ENCODE measurements around the gene SV2C.

Gene SV2C

GRCh38 chr5:76104027-76104426, 20.8 kb downstream of the SV2C start:
- Histone ChIP-seq H3K36me3 (ENCODE audit: insufficient read depth, low read length) (no peaks in the 10 kb centered on the region), H3K4me3 (ENCODE audit: low read depth, low read length) (no peak overlapping the region), H3K27me3 (ENCODE audit: insufficient read depth, low read length) (no peaks in the 10 kb centered on the region), H3K79me2 (ENCODE audit: control insufficient read depth, insufficient read depth, low read length, unreplicated experiment) (no peaks in the 10 kb centered on the region), H3K4me1 (ENCODE audit: control insufficient read depth, insufficient read depth, low read length, unreplicated experiment) (no peaks in the 10 kb centered on the region), H3K27ac (ENCODE audit: low read depth, low read length) (no peak overlapping the region), H2AFZ (ENCODE audit: low read length, unreplicated experiment) (no peak overlapping the region)

- Histone ChIP-seq H3K27ac (ENCODE audit: low read depth, low read length) (no peak overlapping the region), H3K27me3 (ENCODE audit: insufficient read depth, low read length) (no peaks in the 10 kb centered on the region), H3K4me1 (ENCODE audit: control insufficient read depth, insufficient read depth, low read length, unreplicated experiment) (no peaks in the 10 kb centered on the region), H3K79me2 (ENCODE audit: control insufficient read depth, insufficient read depth, low read length, unreplicated experiment) (no peaks in the 10 kb centered on the region), H2AFZ (ENCODE audit: low read length, unreplicated experiment) (no peak overlapping the region), H3K4me3 (ENCODE audit: low read depth, low read length) (no peak overlapping the region), H3K36me3 (ENCODE audit: insufficient read depth, low read length) (no peaks in the 10 kb centered on the region)
These were observed 23.0 kb downstream of the SV2C start for GRCh38 chr5:76106149-76106548.

- Histone ChIP-seq H3K36me3 (ENCODE audit: insufficient read depth, low read length) (no peaks in the 10 kb centered on the region), H3K4me1 (ENCODE audit: control insufficient read depth, insufficient read depth, low read length, unreplicated experiment) (no peaks in the 10 kb centered on the region), H2AFZ (ENCODE audit: low read length, unreplicated experiment) (no peak overlapping the region), H3K4me3 (ENCODE audit: low read depth, low read length) (no peak overlapping the region), H3K27ac (ENCODE audit: low read depth, low read length) (no peak overlapping the region), H3K27me3 (ENCODE audit: insufficient read depth, low read length) (no peaks in the 10 kb centered on the region), H3K79me2 (ENCODE audit: control insufficient read depth, insufficient read depth, low read length, unreplicated experiment) (no peaks in the 10 kb centered on the region)
These were observed 28.4 kb downstream of the SV2C start for GRCh38 chr5:76111477-76112174.

GRCh38 chr5:76113103-76113502, 29.9 kb downstream of the SV2C start:
- Histone ChIP-seq H3K79me2 (ENCODE audit: control insufficient read depth, insufficient read depth, low read length, unreplicated experiment) (no peaks in the 10 kb centered on the region), H3K27me3 (ENCODE audit: insufficient read depth, low read length) (no peaks in the 10 kb centered on the region), H3K36me3 (ENCODE audit: insufficient read depth, low read length) (no peaks in the 10 kb centered on the region), H3K4me3 (ENCODE audit: low read depth, low read length) (no peak overlapping the region), H2AFZ (ENCODE audit: low read length, unreplicated experiment) (no peak overlapping the region), H3K27ac (ENCODE audit: low read depth, low read length) (no peak overlapping the region), H3K4me1 (ENCODE audit: control insufficient read depth, insufficient read depth, low read length, unreplicated experiment) (no peaks in the 10 kb centered on the region)

DNA sequence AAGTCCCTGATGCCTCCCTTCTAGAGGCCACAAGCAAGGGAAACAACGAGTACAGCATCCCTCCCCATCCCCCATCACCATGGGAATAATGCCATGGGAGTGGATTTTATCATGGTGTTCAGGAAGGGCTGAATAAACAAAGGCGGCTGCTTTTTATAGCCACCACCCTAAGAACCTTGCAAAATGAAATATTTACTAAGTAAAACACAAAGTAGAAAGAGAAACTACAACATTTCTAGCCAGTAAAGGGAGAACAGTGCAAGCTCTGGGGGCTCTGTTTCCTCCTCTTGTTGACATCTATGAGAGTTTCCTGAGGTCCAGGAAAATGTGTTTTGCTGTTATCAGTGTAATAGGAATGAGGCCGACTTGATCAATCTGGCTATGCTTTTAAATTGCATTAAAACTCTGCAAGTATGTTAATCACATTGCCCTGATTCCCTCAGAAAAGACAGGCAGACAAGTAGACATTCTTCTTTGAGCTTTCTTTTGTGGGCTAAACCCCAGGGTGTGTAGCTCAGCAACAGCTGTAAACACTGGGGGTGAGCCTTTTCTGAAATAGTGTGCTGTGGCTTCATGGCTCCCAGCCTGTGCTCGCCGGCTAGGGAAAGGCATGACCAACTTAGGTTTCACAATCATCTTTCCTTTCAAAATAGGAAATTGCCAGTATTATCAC, 31.1 kb downstream of the SV2C start:
- no peak overlapping the region for H3K4me3 ChIP-seq (ENCODE audit: low read depth, low read length)
- H3K27me3 ChIP-seq (ENCODE audit: insufficient read depth, low read length): no peaks in the 10 kb centered on the region
- no peak overlapping the region for H2AFZ ChIP-seq (ENCODE audit: low read length, unreplicated experiment)
- no peaks in the 10 kb centered on the region for H3K79me2 ChIP-seq (ENCODE audit: control insufficient read depth, insufficient read depth, low read length, unreplicated experiment)
- no peak overlapping the region for H3K27ac ChIP-seq (ENCODE audit: low read depth, low read length)
- H3K4me1 ChIP-seq (ENCODE audit: control insufficient read depth, insufficient read depth, low read length, unreplicated experiment): no peaks in the 10 kb centered on the region
- no peaks in the 10 kb centered on the region for H3K36me3 ChIP-seq (ENCODE audit: insufficient read depth, low read length)

DNA sequence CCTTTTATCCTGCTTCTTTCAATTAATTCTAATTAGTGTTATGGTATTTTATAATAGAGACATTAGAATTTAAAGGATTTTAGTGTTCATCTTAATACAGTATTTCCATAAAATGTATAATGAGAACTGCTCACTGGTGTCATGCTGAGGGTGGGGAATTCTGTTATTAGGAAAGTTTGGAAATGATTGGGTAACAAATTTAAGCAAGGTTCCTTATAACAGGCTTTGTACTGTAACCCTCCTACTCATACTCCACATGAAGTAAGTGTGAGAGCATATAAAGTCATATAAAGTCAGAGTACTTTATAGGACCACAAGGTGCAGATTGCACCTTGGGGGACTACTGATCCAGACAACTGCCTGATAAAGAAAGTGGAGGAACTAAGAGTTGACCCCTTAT, 42.2 kb downstream of the SV2C start:
- Histone ChIP-seq H3K27ac (ENCODE audit: low read depth, low read length) (no peak overlapping the region), H2AFZ (ENCODE audit: low read length, unreplicated experiment) (no peak overlapping the region), H3K27me3 (ENCODE audit: insufficient read depth, low read length) (no peaks in the 10 kb centered on the region), H3K79me2 (ENCODE audit: control insufficient read depth, insufficient read depth, low read length, unreplicated experiment) (no peaks in the 10 kb centered on the region), H3K36me3 (ENCODE audit: insufficient read depth, low read length) (no peaks in the 10 kb centered on the region), H3K4me3 (ENCODE audit: low read depth, low read length) (no peak overlapping the region), H3K4me1 (ENCODE audit: control insufficient read depth, insufficient read depth, low read length, unreplicated experiment) (no peaks in the 10 kb centered on the region)

- no peaks in the 10 kb centered on the region for H3K4me1 ChIP-seq (ENCODE audit: control insufficient read depth, insufficient read depth, low read length, unreplicated experiment)
- H3K79me2 ChIP-seq (ENCODE audit: control insufficient read depth, insufficient read depth, low read length, unreplicated experiment): no peaks in the 10 kb centered on the region
- no peaks in the 10 kb centered on the region for H3K27me3 ChIP-seq (ENCODE audit: insufficient read depth, low read length)
- H3K36me3 ChIP-seq (ENCODE audit: insufficient read depth, low read length): no peaks in the 10 kb centered on the region
- H3K27ac ChIP-seq (ENCODE audit: low read depth, low read length): no peak overlapping the region
- no peak overlapping the region for H2AFZ ChIP-seq (ENCODE audit: low read length, unreplicated experiment)
- H3K4me3 ChIP-seq (ENCODE audit: low read depth, low read length): no peak overlapping the region
These were observed 42.7 kb downstream of the SV2C start for GRCh38 chr5:76125888-76126287.

- no peak overlapping the region for H3K27ac ChIP-seq (ENCODE audit: low read depth, low read length)
- H3K79me2 ChIP-seq (ENCODE audit: control insufficient read depth, insufficient read depth, low read length, unreplicated experiment): no peaks in the 10 kb centered on the region
- no peaks in the 10 kb centered on the region for H3K36me3 ChIP-seq (ENCODE audit: insufficient read depth, low read length)
- no peaks in the 10 kb centered on the region for H3K27me3 ChIP-seq (ENCODE audit: insufficient read depth, low read length)
- no peak overlapping the region for H2AFZ ChIP-seq (ENCODE audit: low read length, unreplicated experiment)
- no peaks in the 10 kb centered on the region for H3K4me1 ChIP-seq (ENCODE audit: control insufficient read depth, insufficient read depth, low read length, unreplicated experiment)
- no peak overlapping the region for H3K4me3 ChIP-seq (ENCODE audit: low read depth, low read length)
These were observed 50.8 kb downstream of the SV2C start for GRCh38 chr5:76134003-76134402.

DNA sequence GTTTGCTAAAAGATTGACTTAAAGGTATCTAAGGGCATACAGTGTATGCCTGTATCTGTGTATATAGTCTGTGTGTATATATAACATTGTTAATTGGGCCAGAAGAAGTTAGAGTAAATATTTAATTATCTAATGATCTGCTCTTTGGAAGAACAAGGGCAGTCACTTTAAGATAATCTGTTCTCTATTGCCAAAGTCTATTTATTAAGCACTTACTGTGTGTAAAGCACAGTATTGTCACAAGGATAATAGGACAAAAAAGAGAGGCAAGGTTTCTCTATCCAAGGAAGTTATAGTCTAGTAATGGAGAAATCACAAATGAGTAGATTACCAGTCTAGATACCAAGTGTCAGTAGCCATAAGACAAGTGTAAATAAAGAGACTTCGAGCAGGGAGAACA, 51.5 kb downstream of the SV2C start:
- Histone ChIP-seq H3K4me1 (ENCODE audit: control insufficient read depth, insufficient read depth, low read length, unreplicated experiment) (no peaks in the 10 kb centered on the region), H3K79me2 (ENCODE audit: control insufficient read depth, insufficient read depth, low read length, unreplicated experiment) (no peaks in the 10 kb centered on the region), H2AFZ (ENCODE audit: low read length, unreplicated experiment) (no peak overlapping the region), H3K36me3 (ENCODE audit: insufficient read depth, low read length) (no peaks in the 10 kb centered on the region), H3K4me3 (ENCODE audit: low read depth, low read length) (no peak overlapping the region), H3K27me3 (ENCODE audit: insufficient read depth, low read length) (no peaks in the 10 kb centered on the region), H3K27ac (ENCODE audit: low read depth, low read length) (no peak overlapping the region)

DNA sequence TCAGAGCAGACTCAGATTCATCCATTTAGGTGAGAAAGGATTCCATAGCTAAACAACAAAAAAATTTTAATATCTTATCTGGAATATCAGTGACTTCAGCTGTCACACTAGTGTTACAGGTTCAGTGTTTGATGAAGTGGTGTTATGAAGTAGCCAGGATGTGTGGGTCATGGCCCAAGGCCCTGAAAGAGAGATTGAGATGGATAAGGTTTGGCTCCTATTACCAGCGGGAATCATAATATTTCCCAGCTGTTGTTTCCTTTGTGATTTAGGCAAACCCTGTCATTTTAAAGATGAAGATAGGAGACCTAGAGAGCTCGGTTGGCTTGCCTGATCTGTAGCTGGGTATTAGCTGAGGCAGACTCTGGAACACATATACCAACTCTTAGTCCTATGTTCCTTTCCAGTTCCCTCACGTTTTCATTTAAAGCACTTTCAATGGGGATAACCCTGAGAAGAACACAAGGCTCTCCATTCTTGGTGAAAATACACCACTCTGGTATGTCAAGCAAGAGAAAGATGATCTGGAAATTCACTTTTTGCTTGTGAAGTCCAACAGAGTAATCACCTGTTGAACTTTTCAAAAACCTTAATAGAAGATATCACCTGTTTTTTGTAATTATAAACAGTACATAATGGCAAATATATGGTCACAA, 54.8 kb downstream of the SV2C start:
- Histone ChIP-seq H3K27me3 (ENCODE audit: insufficient read depth, low read length) (no peaks in the 10 kb centered on the region), H3K27ac (ENCODE audit: low read depth, low read length) (no peak overlapping the region), H2AFZ (ENCODE audit: low read length, unreplicated experiment) (no peak overlapping the region), H3K79me2 (ENCODE audit: control insufficient read depth, insufficient read depth, low read length, unreplicated experiment) (no peaks in the 10 kb centered on the region), H3K36me3 (ENCODE audit: insufficient read depth, low read length) (no peaks in the 10 kb centered on the region), H3K4me3 (ENCODE audit: low read depth, low read length) (no peak overlapping the region), H3K4me1 (ENCODE audit: control insufficient read depth, insufficient read depth, low read length, unreplicated experiment) (no peaks in the 10 kb centered on the region)

- Histone ChIP-seq H3K4me1 (ENCODE audit: control insufficient read depth, insufficient read depth, low read length, unreplicated experiment) (no peaks in the 10 kb centered on the region), H3K27ac (ENCODE audit: low read depth, low read length) (no peak overlapping the region), H3K79me2 (ENCODE audit: control insufficient read depth, insufficient read depth, low read length, unreplicated experiment) (no peaks in the 10 kb centered on the region), H3K4me3 (ENCODE audit: low read depth, low read length) (no peak overlapping the region), H3K27me3 (ENCODE audit: insufficient read depth, low read length) (no peaks in the 10 kb centered on the region), H2AFZ (ENCODE audit: low read length, unreplicated experiment) (no peak overlapping the region), H3K36me3 (ENCODE audit: insufficient read depth, low read length) (no peaks in the 10 kb centered on the region)
These were observed 60.7 kb downstream of the SV2C start for GRCh38 chr5:76143884-76144283.
